HG03442 (cell line): ENCODE data around the gene TJAP1.
"Not testable (repeated sequence)": the region's sequence is repeated elsewhere in the genome, so short reads cannot be mapped to it uniquely, and the experiment has no call there.

ENCODE experiments used
- ATAC-seq: cut with Tn5 transposase; IDR thresholded peaks from one replicate; pipeline ENCODE4 v1.9.1; 2021; ENCODE audit warnings: mild to moderate bottlenecking, moderate library complexity; ENCODE audit not compliant: unreplicated experiment

Gene TJAP1

DNA sequence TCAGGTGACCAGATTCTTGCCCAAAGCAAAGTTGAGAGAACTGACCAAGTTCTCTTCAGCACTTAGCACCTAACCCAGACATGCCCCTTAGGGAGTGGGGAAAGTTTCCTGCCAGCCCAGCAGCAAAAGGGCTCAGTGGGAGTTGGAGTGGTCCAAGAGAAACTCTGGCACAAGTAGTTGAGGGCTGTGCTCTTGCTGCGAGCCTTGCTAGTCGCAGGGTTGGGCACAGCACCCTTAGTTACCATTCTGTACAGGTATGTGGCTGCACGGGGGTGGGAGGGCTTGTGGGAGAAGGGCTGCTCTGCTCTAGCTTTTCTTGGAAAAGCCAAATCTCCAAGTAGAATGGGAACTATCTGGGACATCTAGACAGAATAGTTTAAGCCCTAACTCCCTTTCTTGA is 45.9 kb downstream of the TJAP1 start:
- no peak for ATAC-seq

DNA sequence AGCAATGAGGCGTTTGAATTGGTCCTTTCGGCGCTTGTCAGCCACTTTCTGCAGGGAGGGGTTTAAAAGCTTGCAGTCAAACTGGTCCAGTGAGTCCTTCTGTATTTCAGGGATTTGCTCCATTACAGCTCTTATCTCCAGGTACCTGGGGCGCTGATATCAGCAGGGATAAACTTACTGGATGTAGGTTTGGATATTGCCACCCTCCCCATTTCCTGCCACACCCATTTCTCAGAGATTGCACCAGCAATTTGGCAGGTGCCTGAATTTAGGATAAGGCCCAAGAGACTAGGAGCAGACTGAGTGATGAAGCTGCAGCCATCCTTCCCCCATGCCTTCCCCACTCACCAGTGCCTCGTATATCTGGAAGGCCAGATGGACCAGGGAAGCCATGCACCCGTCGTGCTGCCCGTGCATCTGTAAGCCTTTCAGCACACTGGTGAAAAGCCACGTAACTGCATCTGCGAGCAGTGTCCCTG is 47.2 kb downstream of the TJAP1 start:
- no peak for ATAC-seq

DNA sequence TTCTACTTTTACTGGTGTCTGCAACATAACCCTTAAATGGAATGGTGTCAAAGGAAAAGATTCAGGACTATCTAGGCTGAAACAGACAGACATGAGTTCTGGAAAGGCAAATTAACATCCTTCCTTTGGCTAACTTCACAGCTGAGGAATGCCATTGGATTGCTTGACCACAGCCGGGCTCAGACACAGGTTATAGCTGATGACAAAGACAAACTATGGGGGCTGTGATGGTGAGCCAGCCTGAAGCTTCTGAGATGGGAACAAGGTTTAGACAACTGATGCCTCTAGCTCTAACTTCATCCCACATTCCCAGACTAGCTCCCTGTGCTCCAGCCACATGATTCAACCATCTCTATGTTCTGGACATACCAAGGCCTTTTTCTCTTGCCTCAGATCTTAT is 54.8 kb downstream of the TJAP1 start:
- no peak for ATAC-seq

- ATAC-seq: not testable (repeated sequence)
Measured at GRCh38 chr6:43538986-43539385, 61.6 kb downstream of the TJAP1 start.

- ATAC-seq: not testable (repeated sequence)
Measured at GRCh38 chr6:43539409-43539808, 62.0 kb downstream of the TJAP1 start.

DNA sequence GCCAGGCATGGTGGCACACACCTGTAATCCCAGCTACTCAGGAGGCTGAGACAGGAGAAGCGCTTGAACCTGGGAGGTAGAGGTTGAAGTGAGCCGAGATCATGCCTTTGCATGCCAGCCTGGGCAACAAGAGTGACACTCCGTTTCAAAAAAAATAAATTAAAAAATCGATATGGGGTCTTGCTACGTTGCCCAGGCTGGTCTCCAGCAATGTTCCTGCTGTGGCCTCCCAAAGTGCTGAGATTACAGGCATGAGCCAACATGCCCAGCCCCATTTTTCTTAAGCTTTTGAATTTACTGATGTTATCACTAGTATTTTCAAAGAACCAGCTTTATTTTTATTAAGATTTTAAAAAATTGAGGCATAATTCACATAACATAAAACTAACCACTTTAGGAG is 63.1 kb downstream of the TJAP1 start:
- ATAC-seq: no peak

- ATAC-seq: no peak
Measured at GRCh38 chr6:43541774-43542471, 64.6 kb downstream of the TJAP1 start.

GRCh38 chr6:43544461-43544860 is 67.1 kb downstream of the TJAP1 start:
- no peak for ATAC-seq

GRCh38 chr6:43547222-43547621 is 69.9 kb downstream of the TJAP1 start:
- no peak for ATAC-seq
